PC-3 (cell line): ENCODE data around the gene CLEC16A. TPM values are rescaled to one million over a fixed set of nuclear protein-coding genes. Genes with fewer than 3 reads are reported as not detected.

ENCODE experiments used
- ATAC-seq: fragments of 200-7000 bp; cut with Tn5 transposase; 2 replicates; pipeline ENCODE4 v1.9.1; 2020; ENCODE audit warnings: mild to moderate bottlenecking, moderate library complexity
- BruUV-seq: library from RNA; stranded (reverse); fragments of 400-500 nt; replicated peaks from 2 replicates; lab custom pipeline; 2021; lab: Mats Ljungman, UMichigan
- CTCF ChIA-PET: fragments of 300-600 bp; sonication (Branson Sonifier 250); formaldehyde crosslinking; loops from one replicate; lab custom pipeline; 2022; ENCODE audit warnings: antibody characterized with exemption; lab: Charles Lee
- POLR2A ChIA-PET: fragments of 300-600 bp; sonication (Branson Sonifier 250); formaldehyde crosslinking; loops from one replicate; lab custom pipeline; 2022; ENCODE audit warnings: antibody characterized with exemption; ENCODE audit not compliant: unreplicated experiment; lab: Charles Lee
- DNase-seq: peaks from one replicate; pipeline ENCODE4 v3.0.0-alpha.2; 2015
- H2AFZ ChIP-seq: fragments of 300-600 bp; sonication (generic); 2 replicates; pipeline ENCODE4 v1.6.0; 2016; ENCODE audit warnings: antibody characterized with exemption, low read length
- H3F3A ChIP-seq: fragments of 300-600 bp; sonication (generic); one replicate; pipeline ENCODE4 v1.6.0; 2017; ENCODE audit warnings: antibody characterized with exemption, low read length, control low read depth, mild to moderate bottlenecking; ENCODE audit not compliant: unreplicated experiment
- H3K27ac ChIP-seq: fragments of 300-600 bp; sonication (generic); 2 replicates; pipeline ENCODE4 v1.5.1; 2016; ENCODE audit warnings: mild to moderate bottlenecking, low read length
- H3K27me3 ChIP-seq: fragments of 300-600 bp; sonication (generic); 2 replicates; pipeline ENCODE4 v1.6.1; 2016; ENCODE audit warnings: low read length, mixed read lengths
- H3K36me3 ChIP-seq: fragments of 300-600 bp; sonication (generic); 2 replicates; pipeline ENCODE4 v1.6.1; 2016; ENCODE audit warnings: low read depth, mixed run types, low read length, mixed read lengths
- H3K4me1 ChIP-seq: fragments of 300-600 bp; sonication (generic); 2 replicates; pipeline ENCODE4 v1.5.1; 2016; ENCODE audit warnings: low read length; ENCODE audit not compliant: insufficient read depth
- H3K4me2 ChIP-seq: fragments of 300-600 bp; sonication (generic); 2 replicates; pipeline ENCODE4 v1.6.0; 2016; ENCODE audit warnings: low read length
- H3K4me3 ChIP-seq: fragments of 300-600 bp; sonication (generic); 2 replicates; pipeline ENCODE4 v1.5.1; 2016; ENCODE audit warnings: mild to moderate bottlenecking, low read length, mixed read lengths
- H3K79me2 ChIP-seq: fragments of 300-600 bp; sonication (generic); 2 replicates; pipeline ENCODE4 v1.6.1; 2017; ENCODE audit warnings: low read length, mixed read lengths
- H3K9ac ChIP-seq: fragments of 300-600 bp; sonication (generic); 2 replicates; pipeline ENCODE4 v1.6.0; 2016; ENCODE audit warnings: mild to moderate bottlenecking, low read length
- H3K9me2 ChIP-seq: fragments of 300-600 bp; sonication (generic); replicated peaks from 2 replicates; pipeline ENCODE4 v1.6.1; 2016; ENCODE audit warnings: mixed run types, low read length, mixed read lengths
- H3K9me3 ChIP-seq: fragments of 300-600 bp; sonication (generic); 2 replicates; pipeline ENCODE4 v1.6.1; 2016; ENCODE audit warnings: low read length, mixed read lengths
- H4K20me1 ChIP-seq: fragments of 300-600 bp; sonication (generic); 2 replicates; pipeline ENCODE4 v1.6.1; 2016; ENCODE audit warnings: low read length, mixed read lengths
- EZH2 ChIP-seq: fragments of 300-600 bp; sonication (generic); IDR thresholded peaks from one replicate; pipeline ENCODE4 v1.6.1; 2017; ENCODE audit warnings: antibody characterized with exemption, mild to moderate bottlenecking, low read length; ENCODE audit not compliant: unreplicated experiment
- EZH2phosphoT487 ChIP-seq: fragments of 300-600 bp; sonication (generic); IDR thresholded peaks from 2 replicates; pipeline ENCODE4 v1.6.1; 2018; ENCODE audit warnings: mild to moderate bottlenecking, antibody characterized with exemption, low read length, borderline replicate concordance
- intact Hi-C: fragments of 100-400 bp; cut with micrococcal nuclease; formaldehyde crosslinking; loops from 2 replicates; pipeline ENCODE4 v1.9.0; 2023
- total RNA-seq: library from RNA; depleted of rRNA; stranded (reverse); fragments of >200 nt; gene quantifications from 2 replicates; pipeline ENCODE4 v1.2.3, GENCODE V29; 2014
- TF ChIP-seq, protein P1 (sequence below): fragments of 300-600 bp; sonication (generic); conservative IDR thresholded peaks from 2 replicates; pipeline ENCODE4 v1.5.1; 2017; ENCODE audit warnings: antibody characterized with exemption, low read depth, mild to moderate bottlenecking, low read length

The CLEC16A gene
- total RNA-seq, 1 experiment from 2014 or later: 9.5 TPM

- ChIA-PET CTCF (no interaction called here), POLR2A (no interaction called here)
- H3K4me2 ChIP-seq: 0 out of 2 replicates have a peak overlapping the region, but pooled peaks have one; percentile 64
- no peak overlapping the region for H2AFZ ChIP-seq
- peak overlapping the region; percentile 18; the same call in 1 of the 2 replicates for H3K27ac ChIP-seq
- ATAC-seq (no peak), DNase-seq (peak; percentile 15)
- no peaks in the 10 kb centered on the region for H3K9me2 ChIP-seq
- H3F3A ChIP-seq: no peaks in the 10 kb centered on the region
- no peak overlapping the region for H3K4me3 ChIP-seq
- no peak overlapping the region for H3K9ac ChIP-seq
- H4K20me1 ChIP-seq: 0 out of 2 replicates have a peak, but pooled peaks cover 4% of the 10 kb centered on the region
- H3K36me3 ChIP-seq: no peaks in the 10 kb centered on the region
- BruUV-seq: no TSS peak
- intact Hi-C loops: no loop called here
- peaks cover 86% of the 10 kb centered on the region for H3K79me2 ChIP-seq
- no peaks in the 10 kb centered on the region for H3K27me3 ChIP-seq
- peaks cover 28% of the 10 kb centered on the region for H3K4me1 ChIP-seq
- no peaks in the 10 kb centered on the region for H3K9me3 ChIP-seq
- TF ChIP-seq, protein P1, sequence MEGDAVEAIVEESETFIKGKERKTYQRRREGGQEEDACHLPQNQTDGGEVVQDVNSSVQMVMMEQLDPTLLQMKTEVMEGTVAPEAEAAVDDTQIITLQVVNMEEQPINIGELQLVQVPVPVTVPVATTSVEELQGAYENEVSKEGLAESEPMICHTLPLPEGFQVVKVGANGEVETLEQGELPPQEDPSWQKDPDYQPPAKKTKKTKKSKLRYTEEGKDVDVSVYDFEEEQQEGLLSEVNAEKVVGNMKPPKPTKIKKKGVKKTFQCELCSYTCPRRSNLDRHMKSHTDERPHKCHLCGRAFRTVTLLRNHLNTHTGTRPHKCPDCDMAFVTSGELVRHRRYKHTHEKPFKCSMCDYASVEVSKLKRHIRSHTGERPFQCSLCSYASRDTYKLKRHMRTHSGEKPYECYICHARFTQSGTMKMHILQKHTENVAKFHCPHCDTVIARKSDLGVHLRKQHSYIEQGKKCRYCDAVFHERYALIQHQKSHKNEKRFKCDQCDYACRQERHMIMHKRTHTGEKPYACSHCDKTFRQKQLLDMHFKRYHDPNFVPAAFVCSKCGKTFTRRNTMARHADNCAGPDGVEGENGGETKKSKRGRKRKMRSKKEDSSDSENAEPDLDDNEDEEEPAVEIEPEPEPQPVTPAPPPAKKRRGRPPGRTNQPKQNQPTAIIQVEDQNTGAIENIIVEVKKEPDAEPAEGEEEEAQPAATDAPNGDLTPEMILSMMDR: no peak
- TF ChIP-seq EZH2phosphoT487: no peak
- TF ChIP-seq EZH2: no peak
Observed at GRCh38 chr16:10949424-10949970, 5.1 kb downstream of the CLEC16A start.

DNA sequence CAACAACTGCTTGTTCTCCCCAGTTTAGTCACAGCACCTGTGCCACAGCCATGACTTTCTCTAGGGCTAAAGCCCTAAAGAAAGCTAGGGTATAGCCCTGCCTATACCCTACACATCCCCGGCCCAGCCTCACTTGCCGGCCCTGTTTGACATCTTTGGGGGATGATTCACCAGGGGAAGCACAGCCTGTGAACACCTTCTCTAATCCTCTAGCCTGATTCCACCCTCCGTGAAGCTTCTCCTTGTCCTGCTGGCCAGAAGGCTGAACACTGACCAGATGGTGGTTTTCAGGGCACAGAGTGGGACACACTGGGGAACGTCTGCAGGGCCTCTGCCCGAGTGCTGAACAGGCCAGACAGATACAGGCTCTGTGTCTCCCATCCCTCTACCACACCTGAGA is 6.0 kb downstream of the CLEC16A start:
- DNase-seq (peak; percentile 67), ATAC-seq (peak; percentile 80)
- Histone ChIP-seq H3K4me1 (peaks cover 27% of the 10 kb centered on the region), H3K4me3 (no peak overlapping the region), H3K27ac (peak overlapping the region; percentile 18; the same call in 1 of the 2 replicates), H2AFZ (no peak overlapping the region), H3K9ac (no peak overlapping the region), H3K79me2 (peaks cover 85% of the 10 kb centered on the region), H3K4me2 (peak overlapping the region; percentile 64), H4K20me1 (0 out of 2 replicates have a peak, but pooled peaks cover 4% of the 10 kb centered on the region), H3K36me3 (no peaks in the 10 kb centered on the region), H3K9me3 (no peaks in the 10 kb centered on the region), H3K27me3 (no peaks in the 10 kb centered on the region), H3K9me2 (no peaks in the 10 kb centered on the region), H3F3A (no peaks in the 10 kb centered on the region)
- POLR2A ChIA-PET: no interaction called here
- no TSS peak for BruUV-seq
- intact Hi-C loops: loop anchor here (5.0 kb wide), 1 partner anchor 407 kb away; no protein-coding TSS in a partner anchor
- no peak for TF ChIP-seq EZH2
- TF ChIP-seq, protein P1: no peak
- no peak for TF ChIP-seq EZH2phosphoT487
- CTCF ChIA-PET: no interaction called here

DNA sequence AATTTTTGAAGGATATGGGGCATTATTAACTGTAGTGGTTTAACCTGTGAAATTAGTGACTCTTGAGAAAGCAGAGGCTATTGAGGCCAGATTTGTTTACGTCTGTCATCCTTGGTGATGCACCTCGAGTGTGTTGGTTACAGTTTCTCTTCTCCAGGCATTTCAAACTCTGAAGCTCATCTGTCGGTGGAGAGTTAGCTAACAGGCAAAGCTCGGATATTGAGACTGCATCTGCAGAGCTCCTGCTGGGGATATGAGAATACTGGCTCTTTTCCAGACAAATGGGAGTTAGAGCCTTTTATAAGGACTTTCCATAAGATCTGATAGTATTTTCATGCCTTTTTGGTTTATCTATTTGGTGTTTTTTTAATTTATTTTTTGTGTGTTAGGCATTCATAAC is 6.7 kb downstream of the CLEC16A start:
- DNase-seq (no peak), ATAC-seq (no peak)
- Histone ChIP-seq H2AFZ (no peak overlapping the region), H3K36me3 (no peaks in the 10 kb centered on the region), H3K4me3 (no peak overlapping the region), H3K4me2 (peak overlapping the region; percentile 64; the same call in 1 of the 2 replicates), H4K20me1 (0 out of 2 replicates have a peak, but pooled peaks cover 4% of the 10 kb centered on the region), H3K9me2 (no peaks in the 10 kb centered on the region), H3K4me1 (peaks cover 20% of the 10 kb centered on the region), H3K27me3 (no peaks in the 10 kb centered on the region), H3K27ac (no peak overlapping the region), H3K79me2 (peaks cover 84% of the 10 kb centered on the region), H3F3A (no peaks in the 10 kb centered on the region), H3K9me3 (no peaks in the 10 kb centered on the region), H3K9ac (no peak overlapping the region)
- POLR2A ChIA-PET: no interaction called here
- intact Hi-C loops: loop anchor here (5.0 kb wide), 1 partner anchor 406 kb away; no protein-coding TSS in a partner anchor
- TF ChIP-seq, protein P1: no peak
- no peak for TF ChIP-seq EZH2phosphoT487
- no peak for TF ChIP-seq EZH2
- no TSS peak for BruUV-seq
- CTCF ChIA-PET: interaction anchor here (0.5 kb wide), 1 partner anchor 18 kb away, joined by 3 read pairs; no protein-coding TSS in a partner anchor
